Sigmoid colon (tissue), 7 donors: ENCODE measurements around the gene CPLANE1. TPM values are rescaled to one million over a fixed set of nuclear protein-coding genes. Genes with fewer than 3 reads are reported as not detected.
"Not testable (repeated sequence)": the region's sequence is repeated elsewhere in the genome, so short reads cannot be mapped to it uniquely, and the experiment has no call there.

ENCODE experiments used
- DNase-seq: peaks from one replicate; pipeline ENCODE4 v3.0.0-alpha.2; 2019
- H3K27ac ChIP-seq, 4 donors: fragments of 200-600 bp; sonication (generic); one replicate each; pipeline ENCODE4 v1.5.1; 2016 to 2019; ENCODE audit warnings: mild to moderate bottlenecking in 1 of 4
- H3K27me3 ChIP-seq, 3 donors: fragments of 200-600 bp; sonication (generic); one replicate each; pipeline ENCODE4 v1.5.1; 2019; ENCODE audit warnings: mild to moderate bottlenecking in 1 of 3
- H3K36me3 ChIP-seq, 4 donors: fragments of 200-600 bp; sonication (generic); one replicate each; pipeline ENCODE4 v1.5.1; 2016 to 2019
- H3K4me1 ChIP-seq, 4 donors: fragments of 200-600 bp; sonication (generic); one replicate each; pipeline ENCODE4 v1.5.1; 2017 to 2019
- H3K4me3 ChIP-seq, 4 donors: fragments of 200-600 bp; sonication (generic); one replicate each; pipeline ENCODE4 v1.5.1; 2017 to 2019; ENCODE audit warnings: mild to moderate bottlenecking in 2 of 4, moderate library complexity in 1 of 4
- H3K9me3 ChIP-seq, 4 donors: fragments of 200-600 bp in 3 of 4; sonication (generic) in 3 of 4; one replicate each; pipeline versions ENCODE4 v1.5.1 to v1.6.1; 2013 to 2019
- EP300 ChIP-seq, 4 donors: sonication (generic); formaldehyde crosslinking; IDR thresholded peaks; one replicate each; pipeline ENCODE4 v1.6.1; 2017; ENCODE audit warnings: antibody characterized with exemption in 4 of 4
- POLR2A ChIP-seq, 2 donors: fragments of 450-650 bp; IDR thresholded peaks; one replicate each; pipeline ENCODE4 v1.6.1; 2016; ENCODE audit warnings: antibody characterized with exemption in 2 of 2, mild to moderate bottlenecking in 2 of 2, moderate library complexity in 2 of 2
- POLR2AphosphoS5 ChIP-seq, 4 donors: sonication (generic); formaldehyde crosslinking; IDR thresholded peaks; one replicate each; pipeline ENCODE4 v1.6.1; 2017; ENCODE audit warnings: antibody characterized with exemption in 4 of 4
- whole genome bisulfite sequencing, 2 donors: extraction: QIAGEN DNeasy Blood & Tissue Kit; methylation state at CpG; one replicate each; pipeline ENCODE4 v1.1.7; 2013; 5-methylcytosine and 5-hydroxymethylcytosine counted together
- intact Hi-C: fragments of 100-400 bp; cut with DNase I; formaldehyde crosslinking; loops from one replicate; pipeline ENCODE4 v1.15.1; 2023
- polyA plus RNA-seq, 3 donors: library from polyadenylated mRNA; stranded (reverse); fragments of 200-250 nt; gene quantifications; one replicate each; pipeline ENCODE4 v1.2.3, GENCODE V29; 2013
- total RNA-seq, 4 donors: library from RNA; depleted of rRNA; stranded (reverse); fragments of >200 nt; gene quantifications; one replicate each; pipeline ENCODE4 v1.1.0, GENCODE V29; 2016
- TF ChIP-seq, protein P1 (sequence below), 4 experiments: fragments of 450-650 bp in 3 of 4; fragments of 200-600 bp in 1 of 4; IDR thresholded peaks; one replicate each; pipeline ENCODE4 v1.5.1; 2016 to 2019; ENCODE audit warnings: antibody characterized with exemption in 4 of 4, mild to moderate bottlenecking in 3 of 4, moderate library complexity in 2 of 4
- donor health status: healthy with polysubstance abuse.
- donor health status: Bipolar disorder and iron deficiency.
- donor health status: healthy.

The CPLANE1 gene
- total and polyA plus RNA-seq, 7 donors = 0.23 to 51.0 (median 21.8) TPM

DNA sequence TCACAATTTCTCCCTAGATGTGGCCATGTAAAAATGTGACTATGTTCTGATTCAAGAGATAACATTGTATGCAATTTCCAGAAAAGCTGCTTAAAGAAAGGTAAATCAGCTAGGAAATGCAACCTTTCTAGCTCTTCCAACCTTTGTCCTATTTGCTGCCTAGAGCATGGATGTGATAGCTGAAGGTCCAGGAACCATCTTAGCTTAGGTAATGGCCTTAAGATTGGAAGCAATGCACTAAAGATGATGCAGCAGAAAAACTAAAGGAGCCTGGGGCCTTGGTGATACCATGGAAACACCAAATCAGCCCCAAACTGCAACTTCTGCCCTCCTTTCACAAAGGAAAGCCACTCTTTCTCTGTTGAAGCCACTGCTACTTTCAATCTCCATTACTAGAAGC, 27.0 kb downstream of the CPLANE1 start:
- no peaks in the 10 kb centered on the region for H3K4me1 ChIP-seq
- intact Hi-C loops = no loop called here
- no peak overlapping the region for H3K27ac ChIP-seq
- TF ChIP-seq POLR2A (IDR thresholded peaks at IDR 0.05) (no peak), EP300 (IDR thresholded peaks at IDR 0.05) (no peak), POLR2AphosphoS5 (IDR thresholded peaks at IDR 0.05) (no peak)
- TF ChIP-seq, protein P1, sequence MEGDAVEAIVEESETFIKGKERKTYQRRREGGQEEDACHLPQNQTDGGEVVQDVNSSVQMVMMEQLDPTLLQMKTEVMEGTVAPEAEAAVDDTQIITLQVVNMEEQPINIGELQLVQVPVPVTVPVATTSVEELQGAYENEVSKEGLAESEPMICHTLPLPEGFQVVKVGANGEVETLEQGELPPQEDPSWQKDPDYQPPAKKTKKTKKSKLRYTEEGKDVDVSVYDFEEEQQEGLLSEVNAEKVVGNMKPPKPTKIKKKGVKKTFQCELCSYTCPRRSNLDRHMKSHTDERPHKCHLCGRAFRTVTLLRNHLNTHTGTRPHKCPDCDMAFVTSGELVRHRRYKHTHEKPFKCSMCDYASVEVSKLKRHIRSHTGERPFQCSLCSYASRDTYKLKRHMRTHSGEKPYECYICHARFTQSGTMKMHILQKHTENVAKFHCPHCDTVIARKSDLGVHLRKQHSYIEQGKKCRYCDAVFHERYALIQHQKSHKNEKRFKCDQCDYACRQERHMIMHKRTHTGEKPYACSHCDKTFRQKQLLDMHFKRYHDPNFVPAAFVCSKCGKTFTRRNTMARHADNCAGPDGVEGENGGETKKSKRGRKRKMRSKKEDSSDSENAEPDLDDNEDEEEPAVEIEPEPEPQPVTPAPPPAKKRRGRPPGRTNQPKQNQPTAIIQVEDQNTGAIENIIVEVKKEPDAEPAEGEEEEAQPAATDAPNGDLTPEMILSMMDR (IDR thresholded peaks at IDR 0.05) = no peak
- no peak for DNase-seq
- no peaks in the 10 kb centered on the region for H3K27me3 ChIP-seq
- H3K4me3 ChIP-seq = no peak overlapping the region
- peaks cover 3 to 100% (median 26%) of the 10 kb centered on the region in 4 donors for H3K36me3 ChIP-seq
- H3K9me3 ChIP-seq = no peaks in the 10 kb centered on the region

DNA sequence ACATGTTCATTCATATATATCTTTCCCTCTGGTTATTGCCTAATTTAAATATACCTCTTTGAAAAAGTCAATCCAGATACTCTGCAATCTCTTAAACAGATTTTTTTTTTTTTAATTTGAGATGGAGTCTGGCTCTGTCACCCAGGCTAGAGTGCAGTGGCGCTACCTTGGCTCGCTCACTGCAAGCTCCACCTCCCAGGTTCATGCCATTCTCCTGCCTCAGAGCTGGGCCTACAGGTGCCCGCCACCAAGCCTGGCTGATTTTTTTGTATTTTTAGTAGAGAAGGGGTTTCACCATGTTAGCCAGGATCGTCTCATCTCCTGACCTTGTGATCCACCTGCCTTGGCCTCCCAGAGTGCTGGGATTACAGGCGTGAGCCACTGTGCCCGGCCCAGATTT, 28.8 kb downstream of the CPLANE1 start:
- peaks cover 3 to 98% (median 19%) of the 10 kb centered on the region in 4 donors for H3K36me3 ChIP-seq
- H3K9me3 ChIP-seq, H3K27ac ChIP-seq, H3K4me3 ChIP-seq, DNase-seq, intact Hi-C loops, H3K4me1 ChIP-seq, H3K27me3 ChIP-seq: not testable (repeated sequence)
- 97 to 98% methylated on average over 6 of the region's 6 CpGs for WGBS, 2 donors

DNA sequence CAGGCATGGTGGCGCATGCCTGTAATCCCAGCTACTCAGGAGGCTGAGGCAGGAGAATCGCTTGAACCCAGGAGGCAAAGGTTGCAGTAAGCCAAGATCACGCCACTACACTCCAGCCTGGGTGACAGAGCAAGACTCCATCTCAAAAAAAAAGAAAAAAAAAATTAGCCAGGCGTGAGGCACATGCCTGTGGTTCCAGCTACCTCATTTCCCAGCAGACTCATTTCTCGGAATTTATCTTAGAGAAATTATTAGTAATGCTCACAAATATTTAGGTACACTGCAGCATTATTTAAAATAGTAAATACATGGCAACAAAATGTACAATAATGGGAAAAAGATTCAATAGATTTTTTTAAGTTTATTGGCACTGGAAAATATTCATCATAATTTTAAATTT, 29.8 kb downstream of the CPLANE1 start:
- peaks cover 3 to 98% (median 13%) of the 10 kb centered on the region in 4 donors for H3K36me3 ChIP-seq
- not testable (repeated sequence) for H3K4me3 ChIP-seq, H3K4me1 ChIP-seq, H3K9me3 ChIP-seq, H3K27ac ChIP-seq, DNase-seq, H3K27me3 ChIP-seq
- 94 to 95% methylated on average over 5 of the region's 5 CpGs for WGBS, 2 donors
- intact Hi-C loops = loop anchor here (10.0 kb wide), 1 partner anchor 105 kb away; no protein-coding TSS in a partner anchor

DNA sequence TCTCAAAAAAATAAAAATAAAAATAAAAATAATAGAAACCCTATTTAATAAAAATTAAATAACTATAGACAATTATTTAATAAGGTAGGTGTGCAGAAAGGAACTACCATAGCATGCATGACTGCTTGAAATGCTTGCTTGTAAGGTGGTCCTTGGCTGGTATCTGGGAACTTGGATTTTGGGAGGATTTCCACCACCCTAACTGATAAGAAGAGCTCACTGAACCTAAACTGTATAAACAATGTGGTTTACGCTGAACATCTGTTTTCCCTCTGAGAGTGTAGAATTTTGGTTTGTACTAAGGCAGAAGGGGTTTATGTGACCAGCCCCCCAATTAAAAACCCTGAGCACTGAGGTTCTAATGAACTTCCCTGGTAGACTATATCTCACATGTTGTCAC, 31.2 kb downstream of the CPLANE1 start:
- no peak overlapping the region for H3K27ac ChIP-seq
- no peaks in the 10 kb centered on the region for H3K9me3 ChIP-seq
- no peaks in the 10 kb centered on the region for H3K27me3 ChIP-seq
- peaks cover 0 to 96% (median 17%) of the 10 kb centered on the region in 4 donors for H3K36me3 ChIP-seq
- DNase-seq = no peak
- TF ChIP-seq, protein P1 (IDR thresholded peaks at IDR 0.05) = no peak
- no peak for TF ChIP-seq POLR2AphosphoS5 (IDR thresholded peaks at IDR 0.05)
- no peak for TF ChIP-seq POLR2A (IDR thresholded peaks at IDR 0.05)
- TF ChIP-seq EP300 (IDR thresholded peaks at IDR 0.05) = no peak
- no peaks in the 10 kb centered on the region for H3K4me1 ChIP-seq
- H3K4me3 ChIP-seq = no peak overlapping the region
- 96 to 98% methylated on average over 1 of the region's 1 CpG for WGBS, 2 donors
- intact Hi-C loops = loop anchor here (10.0 kb wide), 1 partner anchor 107 kb away; no protein-coding TSS in a partner anchor

DNA sequence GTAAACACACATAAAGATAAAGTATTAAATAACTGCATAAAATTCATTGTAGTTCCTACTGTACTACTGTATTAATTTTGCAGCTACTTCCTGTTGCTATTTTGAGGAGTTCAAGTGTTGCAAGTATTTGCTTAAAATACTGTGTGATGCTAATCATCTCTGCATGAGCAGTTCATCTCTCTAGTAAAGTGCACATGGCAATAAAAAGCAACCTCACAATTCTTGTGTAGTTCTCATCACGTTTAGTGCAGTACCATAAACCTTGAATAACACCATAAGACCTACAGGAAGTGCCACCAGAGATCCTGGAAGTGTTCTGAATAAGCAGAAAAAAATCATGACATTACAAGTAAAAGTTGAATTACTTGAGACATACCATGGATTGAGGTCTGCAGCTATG, 34.6 kb downstream of the CPLANE1 start:
- DNase-seq = no peak
- intact Hi-C loops = loop anchor here (10.0 kb wide), 1 partner anchor 110 kb away; no protein-coding TSS in a partner anchor
- no peak overlapping the region for H3K4me3 ChIP-seq
- H3K27me3 ChIP-seq = no peaks in the 10 kb centered on the region
- WGBS, 2 donors = 3 to 12% methylated on average over 1 of the region's 1 CpG
- TF ChIP-seq, protein P1 (IDR thresholded peaks at IDR 0.05) = no peak
- TF ChIP-seq POLR2AphosphoS5 (IDR thresholded peaks at IDR 0.05) (no peak), POLR2A (IDR thresholded peaks at IDR 0.05) (no peak), EP300 (IDR thresholded peaks at IDR 0.05) (no peak)
- peaks cover 0 to 95% (median 22%) of the 10 kb centered on the region in 4 donors for H3K36me3 ChIP-seq
- no peaks in the 10 kb centered on the region for H3K9me3 ChIP-seq
- H3K27ac ChIP-seq = no peak overlapping the region
- H3K4me1 ChIP-seq = no peaks in the 10 kb centered on the region

DNA sequence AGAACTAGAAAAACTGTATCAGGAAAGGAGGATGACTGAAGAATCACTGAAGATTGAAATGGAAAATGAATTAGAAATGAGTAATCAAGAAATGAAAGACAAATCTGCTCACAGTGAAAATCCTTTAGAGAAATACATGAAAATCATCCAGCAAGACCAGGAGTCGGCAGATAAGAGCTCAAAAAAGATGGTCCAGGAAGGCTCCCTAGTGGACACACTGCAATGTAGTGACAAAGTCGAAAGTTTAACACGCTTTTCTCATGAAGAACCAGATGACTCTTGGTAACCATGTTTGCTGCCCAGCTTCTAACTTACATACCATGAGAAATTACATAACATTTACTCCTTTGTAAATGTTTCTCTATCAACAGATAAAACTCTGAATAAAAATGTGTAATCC, 37.1 kb downstream of the CPLANE1 start:
- Histone ChIP-seq H3K27ac (no peak overlapping the region), H3K9me3 (no peaks in the 10 kb centered on the region), H3K27me3 (no peaks in the 10 kb centered on the region), H3K4me1 (no peaks in the 10 kb centered on the region), H3K4me3 (no peak overlapping the region), H3K36me3 (peaks cover 0 to 89% (median 25%) of the 10 kb centered on the region in 4 donors)
- TF ChIP-seq, protein P1 (IDR thresholded peaks at IDR 0.05) = no peak
- TF ChIP-seq POLR2A (IDR thresholded peaks at IDR 0.05) (no peak), EP300 (IDR thresholded peaks at IDR 0.05) (no peak), POLR2AphosphoS5 (IDR thresholded peaks at IDR 0.05) (no peak)
- 95 to 99% methylated on average over 3 of the region's 3 CpGs for WGBS, 2 donors
- DNase-seq = no peak
- intact Hi-C loops = loop anchor here (10.0 kb wide), 1 partner anchor 113 kb away; no protein-coding TSS in a partner anchor
